NCI-H1105 (cell line): ENCODE measurements around the gene NAA38.

ENCODE experiments used
- DNase-seq: peaks from one replicate; lab custom pipeline; 2025; lab: John Stamatoyannopoulos, UW

Gene NAA38

GRCh38 chr17:7852919-7853690 lies 4.3 kb downstream of the NAA38 start:
- DNase-seq, result no peak

- no peak for DNase-seq
Observed at GRCh38 chr17:7852262-7852670, 5.1 kb downstream of the NAA38 start.

- peak; percentile 97 for DNase-seq
Observed at GRCh38 chr17:7851438-7852261, 5.7 kb downstream of the NAA38 start.

- no peak for DNase-seq
Observed at GRCh38 chr17:7850701-7851437, 6.5 kb downstream of the NAA38 start.

- DNase-seq, result no peak
Observed at GRCh38 chr17:7849751-7850504, 7.4 kb downstream of the NAA38 start.

GRCh38 chr17:7849130-7849750 lies 8.1 kb downstream of the NAA38 start:
- no peak for DNase-seq

- DNase-seq, result no peak
Observed at GRCh38 chr17:7848739-7849129, 8.6 kb downstream of the NAA38 start.

GRCh38 chr17:7848131-7848579 lies 9.2 kb downstream of the NAA38 start:
- DNase-seq, result no peak

GRCh38 chr17:7846765-7847661 lies 10.3 kb downstream of the NAA38 start:
- no peak for DNase-seq

- DNase-seq, result no peak
Observed at GRCh38 chr17:7846063-7846735, 11.2 kb downstream of the NAA38 start.

GRCh38 chr17:7845359-7846062 lies 11.8 kb downstream of the NAA38 start:
- no peak for DNase-seq

- DNase-seq, result peak; percentile 89
Observed at GRCh38 chr17:7844292-7845154, 12.8 kb downstream of the NAA38 start.

GRCh38 chr17:7843536-7844291 lies 13.6 kb downstream of the NAA38 start:
- peak; percentile 81 for DNase-seq

GRCh38 chr17:7843257-7843535 lies 14.2 kb downstream of the NAA38 start:
- DNase-seq, result peak; percentile 42

- peak; percentile 62 for DNase-seq
Observed at GRCh38 chr17:7842380-7843256, 14.7 kb downstream of the NAA38 start.

- peak; percentile 95 for DNase-seq
Observed at GRCh38 chr17:7841915-7842379, 15.4 kb downstream of the NAA38 start.
